ENCODE data around the gene RASD1.

DNA sequence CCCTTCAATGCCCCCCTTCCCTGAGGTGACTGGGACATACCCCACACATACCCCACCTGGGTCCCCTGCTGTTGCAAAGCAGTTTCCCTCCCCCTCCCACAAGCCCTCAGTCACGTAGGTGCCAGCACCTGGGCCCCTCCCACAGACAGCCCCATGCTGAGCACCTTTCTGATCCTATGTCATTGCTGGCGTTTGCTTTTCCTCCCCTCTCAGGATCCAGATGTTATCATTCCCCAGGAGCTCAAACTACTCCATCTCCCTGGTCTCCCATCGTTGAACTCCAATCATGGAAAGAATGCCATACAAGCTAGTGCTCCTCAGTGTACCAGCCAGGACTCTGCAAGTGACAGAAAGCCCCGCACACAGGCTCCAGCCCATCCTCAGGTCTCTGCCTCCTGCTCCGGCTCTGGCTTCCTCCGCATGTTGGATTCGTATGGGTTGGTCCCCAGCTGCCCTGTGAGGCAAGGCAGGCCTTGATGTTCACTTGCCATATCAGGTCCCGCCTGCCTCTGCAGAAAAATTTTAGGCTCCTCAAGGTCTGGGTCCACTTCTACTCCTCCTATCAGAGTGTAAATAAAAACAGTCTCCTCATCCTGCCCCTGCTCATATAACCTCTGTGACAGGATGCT lies 50.8 kb downstream of the RASD1 start:
- TF ChIP-seq, protein P1, sequence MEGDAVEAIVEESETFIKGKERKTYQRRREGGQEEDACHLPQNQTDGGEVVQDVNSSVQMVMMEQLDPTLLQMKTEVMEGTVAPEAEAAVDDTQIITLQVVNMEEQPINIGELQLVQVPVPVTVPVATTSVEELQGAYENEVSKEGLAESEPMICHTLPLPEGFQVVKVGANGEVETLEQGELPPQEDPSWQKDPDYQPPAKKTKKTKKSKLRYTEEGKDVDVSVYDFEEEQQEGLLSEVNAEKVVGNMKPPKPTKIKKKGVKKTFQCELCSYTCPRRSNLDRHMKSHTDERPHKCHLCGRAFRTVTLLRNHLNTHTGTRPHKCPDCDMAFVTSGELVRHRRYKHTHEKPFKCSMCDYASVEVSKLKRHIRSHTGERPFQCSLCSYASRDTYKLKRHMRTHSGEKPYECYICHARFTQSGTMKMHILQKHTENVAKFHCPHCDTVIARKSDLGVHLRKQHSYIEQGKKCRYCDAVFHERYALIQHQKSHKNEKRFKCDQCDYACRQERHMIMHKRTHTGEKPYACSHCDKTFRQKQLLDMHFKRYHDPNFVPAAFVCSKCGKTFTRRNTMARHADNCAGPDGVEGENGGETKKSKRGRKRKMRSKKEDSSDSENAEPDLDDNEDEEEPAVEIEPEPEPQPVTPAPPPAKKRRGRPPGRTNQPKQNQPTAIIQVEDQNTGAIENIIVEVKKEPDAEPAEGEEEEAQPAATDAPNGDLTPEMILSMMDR (IDR thresholded peaks at IDR 0.05), result no peak
- TF ChIP-seq POLR2AphosphoS5 (IDR thresholded peaks at IDR 0.05), result no peak
- TF ChIP-seq POLR2A (IDR thresholded peaks at IDR 0.05), result no peak
